HG03575 (cell line): ENCODE data around the gene FLYWCH2.
"Not testable (repeated sequence)": the region's sequence is repeated elsewhere in the genome, so short reads cannot be mapped to it uniquely, and the experiment has no call there.

Experiments
- ATAC-seq: cut with Tn5 transposase; IDR thresholded peaks from one replicate; pipeline ENCODE4 v1.9.1; 2021; ENCODE audit not compliant: unreplicated experiment, insufficient number of reproducible peaks, low FRiP score; ENCODE audit errors: extremely low read depth

Gene FLYWCH2

DNA sequence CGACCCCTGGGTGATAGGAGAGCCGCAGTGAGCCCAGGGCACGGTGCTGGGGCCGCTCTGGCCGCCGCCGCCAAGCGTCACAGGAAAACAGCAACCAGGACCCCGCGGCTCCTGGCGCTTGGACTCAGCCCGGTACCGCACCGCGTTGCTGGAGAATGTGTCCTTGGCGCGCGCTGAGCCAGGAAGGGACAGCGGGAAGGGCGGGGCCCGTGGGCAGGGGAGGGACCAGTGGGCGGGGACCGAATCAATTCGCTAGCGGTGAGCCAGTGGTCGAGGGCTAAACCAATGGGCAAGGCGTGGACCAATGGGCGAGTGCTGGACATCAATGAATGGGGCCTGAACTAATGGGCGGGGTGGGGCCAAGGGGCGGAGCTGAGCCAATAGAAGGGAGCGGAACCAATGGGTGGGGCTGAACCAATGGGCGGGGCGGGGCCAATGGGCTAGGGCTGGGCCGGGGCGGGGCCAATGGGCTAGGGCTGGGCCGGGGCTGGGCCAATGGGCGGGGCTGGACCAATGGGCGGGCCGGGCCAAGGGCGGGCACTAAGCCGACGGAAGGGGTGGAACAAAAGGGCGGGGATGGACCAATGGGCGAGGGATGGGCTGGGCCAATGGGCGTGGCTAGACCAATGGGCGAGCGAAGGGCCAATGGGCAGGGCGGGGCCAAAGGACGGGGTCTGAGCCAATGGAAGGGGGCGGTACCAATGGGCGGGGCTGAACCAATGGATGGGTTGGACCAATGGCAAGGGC lies 22.4 kb downstream of the FLYWCH2 start:
- no peak for ATAC-seq

DNA sequence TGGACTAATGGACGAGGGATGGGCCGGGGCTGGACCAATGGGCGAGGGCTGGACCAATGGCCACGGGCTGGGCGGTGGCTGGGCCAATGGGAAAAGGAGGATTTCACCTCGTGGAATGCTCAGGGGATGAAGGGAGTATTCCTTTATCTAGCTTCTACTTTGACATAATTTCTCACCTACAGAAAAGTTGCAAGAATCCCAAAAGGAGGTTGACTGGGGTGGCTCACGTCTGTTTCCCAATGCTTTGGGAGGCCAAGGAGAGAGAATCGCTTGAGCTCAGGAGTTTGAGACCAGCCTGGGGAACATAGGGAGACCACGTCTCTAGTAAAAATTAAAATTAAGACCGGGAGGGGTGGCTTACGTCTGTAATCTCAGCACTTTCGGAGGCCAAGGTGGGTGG lies 23.0 kb downstream of the FLYWCH2 start:
- ATAC-seq = no peak

DNA sequence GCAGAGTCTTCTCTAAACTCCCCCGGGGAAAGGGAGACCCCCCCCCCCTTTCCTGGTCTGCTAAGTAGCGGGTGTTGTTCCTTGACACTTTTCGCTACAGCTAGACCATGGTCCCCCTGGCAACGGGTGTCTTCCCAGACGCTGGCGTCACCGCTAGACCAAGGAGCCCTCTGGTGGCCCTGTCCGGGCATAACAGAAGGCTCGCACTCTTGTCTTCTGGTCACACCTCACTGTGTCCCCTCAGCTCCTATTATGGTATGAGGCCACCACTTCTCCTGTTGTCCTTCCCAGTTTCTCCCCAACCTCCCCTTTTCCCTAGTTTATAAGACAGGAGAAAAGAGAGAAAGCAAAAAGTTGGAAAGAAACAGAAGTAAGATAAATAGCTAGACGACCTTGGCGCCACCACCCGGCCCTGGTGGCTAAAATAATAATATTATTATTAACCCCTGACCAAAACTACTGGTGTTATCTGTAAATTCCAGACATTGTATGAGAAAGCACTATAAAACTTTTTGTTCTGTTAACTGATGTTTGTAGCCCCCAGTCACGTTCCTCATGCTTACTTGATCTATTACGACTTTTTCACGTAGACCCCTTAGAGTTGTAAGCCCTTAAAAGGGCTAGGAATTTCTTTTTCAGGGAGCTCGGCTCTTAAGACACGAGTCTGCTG lies 24.2 kb downstream of the FLYWCH2 start:
- not testable (repeated sequence) for ATAC-seq

DNA sequence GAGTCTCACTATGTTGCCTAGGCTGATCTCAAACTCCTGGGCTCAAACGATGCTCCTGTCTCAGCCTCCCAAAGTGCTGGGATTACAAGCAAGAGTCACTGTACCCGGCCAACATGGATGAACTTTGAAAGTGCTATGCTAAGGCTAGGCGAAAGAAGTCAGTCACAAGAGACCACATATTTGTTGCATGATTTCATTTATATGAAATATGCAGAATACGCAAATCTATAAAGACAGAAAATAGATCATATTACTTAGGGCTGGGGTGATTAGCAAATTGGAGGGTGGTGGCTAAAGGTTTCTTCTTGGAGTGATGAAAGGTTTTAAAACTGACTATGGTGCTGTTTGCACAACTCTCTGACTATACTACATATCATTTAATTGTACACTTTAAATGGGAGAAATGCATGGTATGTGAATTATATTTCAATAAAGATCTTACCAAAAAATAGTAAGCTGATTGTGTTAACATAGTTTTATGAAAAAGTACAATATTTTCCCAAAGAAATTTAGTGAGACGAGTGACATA lies 27.5 kb downstream of the FLYWCH2 start:
- ATAC-seq = no peak

DNA sequence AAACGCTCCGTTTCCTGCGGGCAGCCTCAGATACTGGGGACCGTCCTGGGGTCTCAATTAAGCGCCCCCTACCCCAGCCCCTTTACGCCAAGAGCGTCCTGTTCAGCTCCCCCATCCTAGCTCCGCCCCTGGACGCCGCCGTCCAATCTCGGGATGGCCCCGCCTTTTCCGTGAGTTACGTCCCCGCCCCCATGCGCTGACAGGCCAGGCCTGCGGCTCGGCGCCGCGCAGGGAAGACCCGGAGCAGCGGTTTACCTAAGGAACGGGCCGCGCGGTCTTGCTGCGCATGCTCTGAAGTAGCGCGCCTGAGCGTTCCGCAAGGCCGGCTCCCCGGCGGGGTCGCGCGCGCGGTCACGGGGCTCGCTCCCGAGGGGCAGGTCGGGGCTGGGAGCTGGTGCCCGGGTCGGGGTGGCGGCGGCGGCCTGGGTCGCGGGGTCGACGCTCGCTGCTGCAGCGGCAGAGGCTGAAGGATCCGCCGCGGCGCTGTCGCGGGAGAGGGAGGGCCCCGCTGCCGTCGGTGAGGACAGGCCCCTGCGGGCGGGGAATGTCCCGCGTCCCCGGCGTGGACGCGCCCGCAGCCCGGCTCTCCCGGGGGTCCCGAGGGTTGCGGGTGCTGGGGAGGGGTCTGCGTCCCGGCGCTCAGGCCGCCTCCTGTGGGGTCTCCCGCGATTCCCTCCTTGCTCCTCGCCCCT lies 28.8 kb downstream of the FLYWCH2 start, which contains the start of gene FLYWCH1:
Gene FLYWCH1, plus strand, starts transcription at position 294 of the 692 bp plus-strand sequence. CDS start 17,755 bp downstream, outside the sequence.
- peak; percentile 49 for ATAC-seq

DNA sequence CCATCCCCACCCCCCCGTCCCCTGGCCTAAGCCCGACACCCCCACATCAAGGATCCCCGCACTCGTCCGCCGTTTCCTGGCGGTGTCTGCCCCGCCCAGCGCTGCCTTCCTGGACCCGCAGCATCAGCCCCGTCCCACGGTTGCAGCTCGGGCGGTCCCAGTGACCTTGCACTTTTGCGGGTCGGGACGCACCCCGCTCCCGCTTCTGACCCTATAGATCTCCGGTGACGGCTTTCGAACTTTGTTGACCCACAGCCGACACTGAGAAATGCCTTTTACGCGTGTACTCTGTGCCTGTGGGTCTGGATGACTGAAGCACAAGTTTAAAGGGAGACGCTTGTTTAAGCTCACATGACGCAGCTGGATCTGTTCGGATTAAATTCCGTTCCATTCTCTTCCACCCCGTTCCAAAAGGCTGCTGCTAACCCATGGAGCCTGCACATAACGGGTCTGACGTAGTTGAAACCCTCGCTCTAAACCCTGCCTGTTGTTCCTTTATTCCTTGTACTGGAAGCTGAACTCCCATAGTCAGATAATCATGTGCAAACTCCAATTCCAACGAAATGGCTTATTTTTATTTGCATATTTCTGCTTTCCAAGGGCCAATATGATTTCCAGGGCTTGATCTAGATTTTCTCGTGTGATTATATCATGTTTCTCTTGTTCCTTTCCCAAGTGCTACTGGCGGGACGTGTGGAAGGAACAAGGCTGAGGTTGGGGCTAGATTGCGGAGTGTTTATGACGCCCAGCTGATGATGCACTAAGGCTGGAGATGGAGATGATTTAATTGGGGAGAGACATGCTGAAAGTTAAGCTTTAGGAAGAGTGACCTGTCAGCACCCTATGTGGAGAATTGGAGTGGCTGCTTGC lies 29.6 kb downstream of the FLYWCH2 start:
- ATAC-seq = no peak

DNA sequence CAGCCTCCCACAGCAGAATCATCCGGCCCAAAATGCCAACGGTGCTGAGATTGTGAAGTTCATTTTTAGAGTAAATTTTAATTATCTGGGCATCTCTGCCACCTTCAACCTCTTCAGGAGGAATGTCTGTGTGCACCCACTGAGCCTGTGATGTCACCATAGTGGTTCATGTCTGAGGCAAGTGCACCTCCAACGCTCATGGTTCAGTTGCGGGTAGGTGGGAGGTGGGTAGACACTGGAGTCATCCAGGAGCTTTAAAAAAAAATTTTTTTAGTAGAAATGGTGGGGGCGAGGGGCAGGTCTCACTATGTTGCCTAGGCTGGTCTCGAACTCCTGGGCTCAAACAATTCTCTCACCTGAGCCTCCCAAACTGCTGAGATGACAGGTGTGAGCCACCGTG lies 30.6 kb downstream of the FLYWCH2 start:
- no peak for ATAC-seq

DNA sequence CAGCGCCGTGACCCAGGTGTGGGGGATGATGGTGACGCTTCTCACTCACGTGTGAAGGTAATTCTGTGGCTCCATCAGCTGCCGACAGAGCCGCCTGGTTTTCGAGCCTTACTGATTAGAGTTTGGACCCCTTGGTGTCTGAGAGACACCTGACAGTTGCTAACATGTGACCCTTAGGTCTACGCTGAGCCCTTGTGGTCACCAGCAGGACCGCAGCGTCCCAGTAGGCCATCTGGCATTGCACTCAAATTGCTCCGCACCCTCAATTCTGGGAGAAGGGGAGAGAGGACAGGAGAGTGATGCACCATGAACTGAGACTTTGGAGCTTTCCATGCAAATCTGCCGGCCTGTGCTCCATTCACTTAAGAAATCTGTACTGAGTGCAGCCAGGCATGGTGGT lies 31.2 kb downstream of the FLYWCH2 start:
- ATAC-seq = no peak

DNA sequence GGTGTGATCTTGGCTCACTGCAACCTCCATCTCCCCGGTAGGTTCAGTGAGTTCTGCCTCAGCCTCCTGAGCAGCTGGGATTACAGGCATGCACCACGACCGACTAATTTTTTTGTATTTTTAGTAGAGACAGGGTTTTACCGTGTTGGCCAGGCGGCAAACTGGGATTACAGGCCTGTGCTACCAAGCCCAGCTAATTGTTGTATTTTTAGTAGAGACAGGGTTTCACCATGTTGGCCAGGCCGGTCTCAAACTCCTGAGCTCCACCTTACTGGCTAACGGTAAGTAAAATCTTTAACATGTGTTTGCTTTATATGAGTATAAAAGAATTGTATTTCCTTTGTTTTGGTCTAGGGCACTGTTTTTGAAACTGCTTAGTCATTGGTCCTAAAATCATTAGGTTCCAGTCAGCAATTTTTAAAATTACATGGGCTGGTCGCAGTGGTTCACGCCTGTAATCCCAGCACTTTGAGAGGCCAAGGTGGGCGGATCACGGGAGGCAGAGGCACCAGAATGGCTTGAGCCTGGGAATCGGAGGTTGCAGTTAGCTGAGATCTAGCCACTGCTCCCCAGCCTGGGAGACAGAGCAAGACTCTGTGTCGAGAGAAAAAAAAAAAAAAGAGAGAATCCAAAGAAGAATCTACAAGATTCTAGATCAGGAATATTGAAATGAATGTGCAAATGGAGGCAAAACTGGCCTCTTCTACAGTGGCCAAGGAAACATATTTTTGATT lies 32.3 kb downstream of the FLYWCH2 start:
- no peak for ATAC-seq

DNA sequence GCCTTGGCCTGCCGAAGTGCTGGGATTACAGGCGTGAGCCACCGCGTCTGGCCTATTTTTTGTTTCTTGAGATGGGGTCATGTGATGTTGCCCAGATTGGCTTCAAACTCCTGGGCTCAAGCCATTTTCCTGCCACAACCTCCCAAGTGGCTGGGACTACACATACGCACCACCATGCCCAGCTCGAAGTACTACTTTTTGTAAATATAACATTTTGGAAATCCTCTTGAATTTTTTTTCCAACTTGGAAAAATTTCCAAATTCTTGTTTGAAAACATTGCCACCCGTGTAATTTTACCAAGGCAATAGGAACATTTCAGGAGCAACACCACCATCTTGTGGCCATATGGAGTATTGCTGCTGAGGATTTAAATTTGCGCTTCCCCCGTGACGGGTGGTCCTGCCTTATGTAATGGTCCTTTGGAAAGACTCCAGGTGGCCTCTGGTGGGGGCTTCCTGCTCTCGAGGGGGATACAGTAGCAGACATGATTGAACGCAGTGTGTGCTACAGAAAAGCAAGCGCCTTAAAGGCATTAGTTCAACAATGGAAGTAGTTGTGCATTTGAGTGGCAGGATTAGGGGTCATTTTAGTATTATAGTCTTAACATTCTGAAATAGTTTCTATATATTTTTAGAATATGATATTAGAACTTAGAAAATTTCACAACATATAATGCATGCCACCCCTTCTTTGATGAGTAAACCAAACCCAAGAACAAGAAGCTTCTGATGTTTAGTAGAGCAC lies 36.7 kb downstream of the FLYWCH2 start:
- no peak for ATAC-seq

DNA sequence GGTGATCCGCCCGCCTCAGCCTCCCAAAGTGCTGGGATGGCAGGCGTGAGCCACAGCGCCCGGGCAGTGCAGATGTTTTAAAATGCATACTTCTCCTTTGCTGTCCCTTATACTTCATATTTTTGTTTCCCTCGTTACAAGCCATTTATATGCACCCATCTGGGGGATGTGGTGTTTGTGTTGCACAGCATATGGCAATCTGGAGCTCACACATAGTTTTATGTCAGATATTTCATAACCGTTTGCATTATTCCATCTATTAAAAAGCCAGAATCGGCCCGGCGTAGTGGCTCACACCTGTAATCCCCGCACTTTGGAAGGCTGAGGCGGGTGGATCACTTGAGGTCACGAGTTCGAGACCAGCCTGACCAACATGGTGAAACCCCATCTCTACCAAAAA lies 40.5 kb downstream of the FLYWCH2 start:
- ATAC-seq = no peak

DNA sequence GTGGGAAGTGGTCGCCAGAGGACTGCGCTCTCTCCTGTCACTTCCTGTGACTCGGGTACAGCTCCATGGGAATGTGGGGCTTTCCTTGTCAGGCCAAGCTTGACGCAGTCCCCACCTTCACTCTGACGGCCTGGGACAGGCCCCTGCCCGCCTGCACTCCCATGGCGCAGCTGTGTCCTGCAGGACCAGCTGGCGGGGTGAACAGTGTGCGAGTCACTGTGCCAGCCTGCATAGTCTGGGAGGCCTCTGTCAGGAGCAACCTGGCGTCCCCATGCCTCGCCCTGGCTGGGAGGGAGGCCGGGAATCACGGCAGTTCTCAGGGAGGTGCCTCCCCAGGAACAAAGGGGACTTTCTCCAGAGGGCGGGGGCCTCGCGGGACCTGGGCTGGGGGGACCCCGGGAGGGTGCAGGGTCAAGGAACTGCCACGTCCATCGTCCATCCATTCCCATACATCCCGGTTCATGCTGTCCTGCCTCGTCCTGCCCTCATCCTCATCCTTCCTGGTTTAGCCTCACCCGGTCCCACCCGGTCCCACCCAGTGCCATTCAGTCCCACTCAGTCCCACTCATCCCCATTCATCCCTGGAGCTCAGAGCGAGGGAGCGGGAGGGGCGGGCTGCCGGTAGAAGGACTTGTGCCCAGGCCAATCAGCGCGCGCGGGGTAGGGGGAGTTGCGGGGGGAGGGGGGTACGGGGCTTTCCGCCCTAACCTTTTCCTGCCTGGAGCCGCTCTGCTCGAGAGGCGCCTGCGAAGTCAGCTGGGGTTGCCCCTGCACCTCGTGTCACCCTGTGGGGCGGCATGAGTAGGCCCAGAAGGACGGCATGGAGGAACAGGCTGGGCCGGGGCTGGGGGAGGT lies 42.1 kb downstream of the FLYWCH2 start:
- ATAC-seq = no peak

DNA sequence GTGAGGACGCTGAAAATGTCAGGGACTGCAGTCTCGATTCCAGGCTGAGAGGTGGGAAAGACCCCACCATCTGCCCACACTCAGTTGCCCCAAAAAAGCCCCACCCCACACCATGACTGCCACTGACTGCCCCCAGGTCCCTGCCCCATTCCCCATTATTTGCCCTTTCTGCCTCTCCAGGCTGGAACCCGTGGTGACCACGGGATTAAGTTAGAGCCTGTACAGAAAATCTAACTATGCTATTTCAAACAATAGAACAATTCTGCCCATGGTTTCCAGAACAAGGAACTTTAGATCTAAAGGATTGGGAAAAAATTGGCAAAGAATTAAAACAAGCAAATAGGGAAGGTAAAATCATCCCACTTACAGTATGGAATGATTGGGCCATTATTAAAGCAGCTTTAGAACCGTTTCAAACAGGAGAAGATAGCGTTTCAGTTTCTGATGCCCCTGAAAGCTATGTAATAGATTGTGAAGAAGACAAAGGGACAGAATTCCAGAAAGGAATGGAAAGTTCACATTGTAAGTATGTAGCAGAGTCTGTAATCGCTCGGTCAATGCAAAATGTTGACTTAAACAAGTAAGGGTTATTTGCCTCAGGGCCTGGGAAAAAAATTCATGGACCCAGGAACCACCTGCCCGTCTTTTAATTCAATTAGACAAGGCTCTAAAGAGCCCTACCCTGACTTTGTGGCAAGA lies 43.1 kb downstream of the FLYWCH2 start:
- ATAC-seq = no peak

DNA sequence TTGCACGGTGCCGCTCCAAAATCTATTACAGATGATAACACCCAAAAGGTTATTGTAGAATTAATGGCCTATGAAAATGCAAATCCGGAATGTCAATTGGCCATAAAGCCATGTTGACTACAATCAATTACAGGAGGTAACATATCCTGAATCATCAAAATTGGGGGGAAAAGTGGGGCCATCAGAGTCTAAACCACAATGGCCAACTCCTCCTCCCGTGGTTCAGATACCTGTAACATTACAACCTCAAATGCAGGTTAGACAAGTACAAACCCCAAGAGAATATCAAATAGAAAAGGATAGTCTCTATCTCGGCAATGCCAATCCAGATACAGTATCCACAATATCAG lies 43.6 kb downstream of the FLYWCH2 start:
- ATAC-seq = no peak

DNA sequence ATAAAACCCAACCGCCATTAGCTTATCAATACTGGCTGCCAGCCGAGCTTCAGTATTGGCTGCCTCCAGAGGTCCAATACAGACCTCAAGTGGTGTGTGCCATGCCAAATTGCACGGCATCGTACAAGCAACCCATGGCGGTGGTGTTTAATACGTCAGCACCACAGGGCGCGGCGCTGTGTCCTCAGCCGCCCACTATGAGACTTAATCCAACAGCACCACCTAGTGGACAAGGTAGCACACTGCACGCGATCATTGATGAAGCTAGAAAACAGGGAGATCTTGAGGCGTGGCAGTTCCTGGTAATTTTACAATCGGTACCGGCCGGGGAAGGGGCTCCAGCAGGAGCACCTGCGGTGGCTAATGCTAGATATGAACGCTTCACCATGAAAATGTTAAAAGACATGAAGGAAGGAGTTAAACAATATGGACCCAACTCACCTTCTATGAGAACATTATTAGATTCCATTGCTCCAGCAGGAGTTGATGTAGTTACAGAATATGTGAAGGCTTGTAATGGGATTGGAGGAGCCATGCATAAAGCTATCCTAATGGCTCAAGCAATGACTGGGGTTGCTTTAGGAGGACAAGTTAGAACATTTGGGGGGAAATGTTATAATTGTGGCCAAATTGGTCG lies 44.1 kb downstream of the FLYWCH2 start:
- ATAC-seq = no peak

DNA sequence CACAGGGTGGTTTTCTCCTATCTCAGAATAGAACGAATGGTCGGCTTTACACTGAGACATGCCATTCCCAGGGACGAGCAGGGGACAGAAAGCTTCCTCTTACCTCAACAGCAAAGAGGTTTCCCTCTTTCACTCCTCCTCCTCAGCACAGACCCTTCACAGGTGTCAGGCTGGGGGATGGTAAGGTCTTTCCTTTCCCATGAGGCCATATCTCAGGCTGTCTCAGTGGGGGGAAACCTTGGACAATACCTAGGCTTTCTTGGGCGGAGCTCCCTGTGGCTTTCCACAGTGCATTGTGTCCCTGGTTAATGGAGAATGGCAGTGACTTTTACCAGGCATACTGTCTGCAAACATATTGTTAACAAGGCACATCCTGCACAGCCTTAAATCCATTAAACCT lies 45.1 kb downstream of the FLYWCH2 start:
- ATAC-seq = not testable (repeated sequence)
